NCI-H2171 treated with DMSO at 0.1 percent for 48 hours (cell line): ENCODE data around the gene C10orf62.
"Not testable (repeated sequence)": the region's sequence is repeated elsewhere in the genome, so short reads cannot be mapped to it uniquely, and the experiment has no call there.

Experiments used
- DNase-seq: peaks from one replicate; lab custom pipeline; 2025; lab: John Stamatoyannopoulos, UW

Gene C10orf62

GRCh38 chr10:97566336-97566996 lies 23.1 kb upstream of the C10orf62 start:
- DNase-seq = no peak

GRCh38 chr10:97567891-97568290 lies 21.6 kb upstream of the C10orf62 start:
- DNase-seq = no peak

- no peak for DNase-seq
Observed at GRCh38 chr10:97570146-97570788, 19.3 kb upstream of the C10orf62 start.

- peak; percentile 88 for DNase-seq
Observed at GRCh38 chr10:97570789-97571471, 18.6 kb upstream of the C10orf62 start.

DNA sequence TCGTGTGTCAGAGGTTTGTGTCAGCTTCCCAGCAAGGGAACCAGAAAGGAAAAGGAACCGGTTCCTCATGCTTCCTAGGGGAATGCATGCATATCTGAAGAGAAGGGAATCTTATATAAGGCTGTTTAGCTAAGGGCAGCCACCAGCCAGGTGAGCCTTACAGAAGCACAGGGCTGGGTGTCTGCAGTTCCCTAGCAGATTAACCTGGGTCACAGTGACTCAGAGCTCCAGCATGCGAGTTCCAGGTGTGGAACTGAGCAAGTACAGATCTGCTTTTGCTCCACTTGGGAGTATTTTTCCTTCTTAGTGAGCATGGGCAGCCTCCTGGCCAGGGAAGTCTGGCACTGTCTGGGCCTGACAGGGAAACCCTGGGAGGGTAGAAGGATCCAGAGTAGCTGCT lies 17.9 kb upstream of the C10orf62 start:
- DNase-seq = no peak

GRCh38 chr10:97572214-97572989 lies 17.1 kb upstream of the C10orf62 start, which contains the start of gene ANKRD2:
Gene ANKRD2 (plus strand): TSS chr10:97572779. CDS start chr10:97572789, 10 bp downstream.
- DNase-seq = peak; percentile 24

GRCh38 chr10:97573021-97573420 lies 16.5 kb upstream of the C10orf62 start:
- DNase-seq = no peak

DNA sequence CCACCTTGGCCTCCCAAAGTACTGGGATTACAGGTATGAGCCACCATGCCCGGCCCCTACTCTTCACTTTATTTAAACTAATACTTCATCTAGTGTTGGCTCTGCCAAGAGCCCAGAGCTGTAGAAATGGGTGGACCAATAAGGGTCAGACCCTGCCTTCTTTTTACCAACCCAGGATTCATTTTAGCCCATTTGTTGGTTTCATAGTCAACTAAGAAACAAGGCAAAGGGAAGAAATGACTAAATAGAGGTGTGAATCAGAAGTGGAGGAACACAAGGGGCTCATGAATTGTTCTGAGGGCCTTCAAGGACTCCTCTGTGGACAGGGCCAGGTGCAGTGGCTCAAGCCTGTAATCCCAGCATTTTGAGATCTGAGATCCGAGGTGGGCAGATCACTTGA lies 15.8 kb upstream of the C10orf62 start:
- DNase-seq = no peak

DNA sequence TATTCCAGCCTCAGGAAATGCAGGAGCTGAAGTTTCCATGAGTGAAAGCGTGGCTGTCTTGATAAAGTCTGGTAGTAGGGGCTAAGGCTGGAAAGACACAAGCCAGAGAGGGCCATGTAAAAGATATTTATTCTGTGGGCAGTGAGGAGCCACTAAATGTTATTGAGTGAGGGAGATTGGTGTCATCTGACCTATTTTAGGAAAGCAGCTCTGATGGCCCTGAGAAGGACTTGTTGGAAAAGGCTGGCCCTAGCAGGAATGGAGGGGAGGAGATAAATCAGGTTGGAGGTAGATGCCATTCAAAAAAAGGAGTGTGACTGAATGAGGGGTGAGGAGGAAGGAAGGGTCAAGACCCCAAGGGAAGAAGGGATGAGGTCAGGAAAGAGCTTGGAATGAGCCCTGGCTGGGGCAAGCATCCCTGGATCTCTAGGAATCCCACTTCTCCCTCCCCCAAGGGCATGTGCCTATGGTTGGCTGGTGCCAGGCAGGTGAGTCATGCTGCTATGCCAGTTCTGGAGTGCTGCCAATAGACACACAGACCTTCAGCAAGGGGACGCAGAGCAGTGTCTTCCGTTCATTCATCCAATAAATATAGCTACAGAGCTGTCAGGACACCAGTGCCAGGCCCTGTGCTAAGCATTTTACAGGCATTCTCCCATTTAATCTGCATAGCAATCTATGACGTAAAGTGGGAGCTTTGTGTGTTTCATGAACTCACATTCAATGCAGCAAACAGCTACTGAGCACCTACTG lies 15.0 kb upstream of the C10orf62 start:
- peak; percentile 63 for DNase-seq

GRCh38 chr10:97575127-97575668 lies 14.3 kb upstream of the C10orf62 start:
- no peak for DNase-seq

DNA sequence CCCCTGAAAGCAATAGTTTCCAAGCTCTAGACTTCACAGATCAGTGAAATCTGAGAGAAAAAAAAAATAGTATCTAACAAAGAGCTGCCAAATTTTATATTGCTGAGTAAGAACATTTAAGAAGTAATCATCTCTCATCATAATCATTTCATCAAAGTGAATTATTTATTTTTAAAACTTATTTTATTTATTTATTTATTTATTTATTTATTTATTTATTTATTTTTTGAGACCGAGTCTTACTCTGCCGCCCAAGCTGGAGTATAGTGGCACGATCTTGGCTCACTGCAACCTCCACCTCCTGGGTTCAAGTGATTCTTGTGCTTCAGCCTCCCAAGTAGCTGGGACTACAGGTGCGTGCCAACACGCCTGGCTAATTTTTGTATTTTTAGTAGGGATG lies 13.0 kb upstream of the C10orf62 start:
- not testable (repeated sequence) for DNase-seq

DNA sequence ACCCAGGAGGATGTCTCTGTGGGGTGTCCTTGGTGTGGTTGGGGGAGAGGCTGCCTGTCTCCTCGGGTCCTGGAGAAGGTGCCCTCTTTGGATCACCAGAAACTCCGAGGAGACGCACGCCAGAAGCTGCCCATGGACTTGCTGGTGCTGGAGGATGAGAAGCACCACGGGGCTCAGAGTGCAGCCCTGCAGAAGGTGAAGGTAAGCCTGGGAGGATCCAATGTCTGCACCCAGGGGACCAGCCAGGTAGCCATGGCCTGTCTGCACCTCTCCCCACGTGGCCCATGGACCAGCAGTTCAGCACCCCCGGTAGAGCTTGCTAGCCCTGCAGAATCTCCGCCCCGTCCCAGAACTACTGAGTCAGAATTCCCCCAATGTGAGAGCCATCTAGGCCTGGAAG lies 11.8 kb upstream of the C10orf62 start:
- DNase-seq = no peak

DNA sequence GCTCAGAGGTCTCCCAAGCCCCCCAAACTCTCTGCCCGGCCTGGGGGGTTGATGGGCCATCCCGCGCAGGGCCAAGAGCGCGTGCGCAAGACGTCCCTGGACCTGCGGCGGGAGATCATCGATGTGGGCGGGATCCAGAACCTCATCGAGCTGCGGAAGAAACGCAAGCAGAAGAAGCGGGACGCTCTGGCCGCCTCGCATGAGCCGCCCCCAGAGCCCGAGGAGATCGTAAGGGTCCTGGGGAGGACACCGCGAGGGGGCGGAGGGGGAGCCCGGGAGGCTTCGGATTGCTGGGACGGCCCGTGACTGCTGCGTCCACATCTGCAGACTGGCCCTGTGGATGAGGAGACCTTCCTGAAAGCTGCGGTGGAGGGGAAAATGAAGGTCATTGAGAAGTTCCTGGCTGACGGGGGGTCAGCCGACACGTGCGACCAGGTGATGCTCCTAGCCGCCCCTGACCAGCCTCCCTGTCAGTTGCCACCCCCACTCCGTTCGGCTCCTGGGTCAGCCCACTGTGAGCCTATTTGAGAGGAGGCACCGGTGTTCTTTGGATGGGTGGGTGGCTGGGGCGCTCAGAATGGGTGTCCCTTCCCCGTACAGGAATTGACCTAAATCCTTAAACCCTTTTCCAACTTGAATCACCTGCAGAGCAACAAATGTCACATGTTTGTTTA lies 11.2 kb upstream of the C10orf62 start:
- DNase-seq = no peak

DNA sequence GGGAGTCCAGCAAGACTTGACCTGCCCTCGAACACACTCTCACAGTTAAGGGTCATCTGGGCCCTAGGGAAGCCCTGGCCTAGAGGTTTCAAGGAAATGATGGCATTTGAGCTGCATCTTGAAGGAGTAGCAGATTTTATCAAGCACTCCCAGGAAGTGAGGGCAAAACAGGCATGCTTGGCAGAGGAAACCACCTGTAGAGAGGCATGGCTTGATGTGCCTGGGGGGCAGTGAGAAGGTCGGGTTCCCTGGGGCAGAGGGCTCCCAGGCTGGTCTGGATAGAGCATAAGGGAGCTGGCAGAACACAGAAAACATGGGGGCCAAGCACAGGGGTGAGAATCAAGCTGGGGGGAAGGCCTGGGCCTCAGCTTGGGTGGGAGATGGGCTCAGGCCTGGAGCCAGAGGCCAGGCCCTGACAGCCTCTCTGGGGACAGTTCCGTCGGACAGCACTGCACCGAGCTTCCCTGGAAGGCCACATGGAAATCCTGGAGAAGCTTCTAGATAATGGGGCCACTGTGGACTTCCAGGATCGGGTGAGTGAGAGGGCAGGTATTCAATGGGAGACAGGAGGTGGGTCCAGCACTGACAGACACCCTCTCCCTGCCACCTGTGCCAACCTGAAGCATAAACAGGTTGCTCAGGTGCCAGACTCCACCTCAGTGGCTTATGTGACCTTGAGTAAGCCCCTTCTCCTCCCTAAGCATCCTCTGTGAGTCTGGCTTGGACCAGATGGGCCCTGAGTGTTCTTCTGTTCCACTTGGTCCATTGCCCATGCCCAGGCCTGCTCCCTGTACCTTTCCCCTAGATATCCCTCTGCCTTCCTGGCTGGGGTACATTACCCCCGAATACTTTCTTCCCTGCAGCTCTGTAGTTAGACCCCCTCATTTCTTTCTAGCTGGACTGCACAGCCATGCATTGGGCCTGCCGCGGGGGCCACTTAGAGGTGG lies 8.8 kb upstream of the C10orf62 start:
- DNase-seq = peak; percentile 10

DNA sequence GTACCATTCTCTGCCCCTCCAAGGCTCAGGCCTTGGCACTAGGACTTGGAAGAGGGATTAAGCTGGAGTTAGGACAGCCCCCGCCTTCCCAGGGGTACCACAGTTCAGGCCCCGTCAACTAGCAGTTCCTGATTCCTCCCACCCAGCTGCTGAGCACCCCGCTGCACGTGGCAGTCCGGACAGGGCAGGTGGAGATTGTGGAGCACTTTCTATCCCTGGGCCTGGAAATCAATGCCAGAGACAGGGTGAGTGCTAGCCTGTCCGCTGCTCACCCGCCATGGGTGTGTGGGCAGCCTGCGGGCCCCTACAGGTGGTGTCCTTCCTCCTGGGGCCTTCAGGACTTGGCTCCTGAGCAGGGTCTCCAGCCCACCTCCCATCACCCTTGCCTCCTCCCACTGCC lies 7.4 kb upstream of the C10orf62 start:
- no peak for DNase-seq

- DNase-seq = no peak
Observed at GRCh38 chr10:97583476-97583875, 6.0 kb upstream of the C10orf62 start.

DNA sequence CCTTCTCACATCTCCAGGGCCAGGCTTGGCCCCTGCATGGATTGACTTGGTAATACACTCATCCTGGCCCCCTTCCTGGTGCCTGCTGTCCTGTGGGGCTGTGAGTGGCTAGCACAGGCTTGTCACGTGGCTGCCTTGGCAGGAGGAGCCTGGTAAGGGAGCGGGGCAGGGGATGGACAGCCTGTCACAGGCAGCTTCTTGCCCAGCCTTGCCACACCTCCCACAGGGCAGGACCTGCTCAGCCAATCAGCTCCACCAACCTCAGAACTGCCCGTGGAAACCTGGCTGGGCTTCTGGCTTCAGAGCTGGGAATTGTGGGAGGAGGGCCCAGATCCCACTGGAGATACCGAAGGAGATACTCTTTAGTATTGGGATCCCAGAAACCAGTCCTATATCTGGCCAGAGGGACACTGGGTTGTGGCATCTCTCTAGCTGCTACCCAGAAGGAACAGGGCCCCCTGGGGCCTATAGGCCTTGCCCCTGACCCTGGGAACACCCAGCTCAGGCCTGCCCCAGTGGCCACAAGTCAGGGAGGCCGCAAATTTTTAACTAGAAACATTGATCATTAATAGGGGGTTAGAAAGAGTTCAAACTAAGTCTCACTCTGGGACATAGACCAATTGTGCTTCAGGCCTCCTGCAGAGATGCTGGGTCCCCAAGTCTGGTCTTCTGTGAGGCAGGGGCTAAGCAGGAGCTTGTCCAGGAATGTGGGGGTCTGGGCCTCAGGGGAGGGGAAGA lies 5.3 kb upstream of the C10orf62 start, which contains the start of gene HOGA1:
Gene HOGA1, plus strand, starts transcription at position 330 of the 738 bp plus-strand sequence. Its CDS starts 315 bp downstream, at position 645.
- DNase-seq = no peak

DNA sequence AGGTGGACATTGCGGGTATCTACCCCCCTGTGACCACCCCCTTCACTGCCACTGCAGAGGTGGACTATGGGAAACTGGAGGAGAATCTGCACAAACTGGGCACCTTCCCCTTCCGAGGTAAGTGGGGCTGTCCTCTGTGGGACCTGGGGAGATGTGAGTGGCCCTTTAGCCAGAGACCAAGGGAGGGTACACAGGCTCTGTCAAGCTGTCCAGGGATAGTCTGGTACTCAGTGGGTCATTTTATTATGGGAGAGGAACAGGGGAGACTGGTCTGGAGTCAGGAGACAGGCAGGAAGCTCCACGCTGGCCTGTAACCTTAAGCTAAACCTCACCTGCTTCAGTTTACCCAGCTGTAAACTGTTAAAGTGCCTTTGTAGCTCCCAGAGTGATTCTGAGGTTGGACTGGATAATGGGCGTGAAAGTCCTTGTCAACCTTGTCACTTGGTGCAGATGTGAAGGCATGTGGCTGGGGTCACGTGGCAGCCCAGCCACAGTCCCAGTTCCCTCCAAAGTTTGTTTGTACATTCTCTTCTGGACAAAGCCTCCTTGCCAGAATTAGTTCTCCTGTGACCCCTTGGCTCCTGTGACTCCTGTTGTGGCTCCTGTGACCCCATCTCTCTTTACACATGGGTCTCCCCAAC lies 4.6 kb upstream of the C10orf62 start:
- no peak for DNase-seq
